Measurements from ENCODE around the gene RTBDN. TPM values are rescaled to one million over a fixed set of nuclear protein-coding genes. Genes with fewer than 3 reads are reported as not detected.

RTBDN gene
- total RNA-seq, 6 experiments from 2014 or later, result not detected

DNA sequence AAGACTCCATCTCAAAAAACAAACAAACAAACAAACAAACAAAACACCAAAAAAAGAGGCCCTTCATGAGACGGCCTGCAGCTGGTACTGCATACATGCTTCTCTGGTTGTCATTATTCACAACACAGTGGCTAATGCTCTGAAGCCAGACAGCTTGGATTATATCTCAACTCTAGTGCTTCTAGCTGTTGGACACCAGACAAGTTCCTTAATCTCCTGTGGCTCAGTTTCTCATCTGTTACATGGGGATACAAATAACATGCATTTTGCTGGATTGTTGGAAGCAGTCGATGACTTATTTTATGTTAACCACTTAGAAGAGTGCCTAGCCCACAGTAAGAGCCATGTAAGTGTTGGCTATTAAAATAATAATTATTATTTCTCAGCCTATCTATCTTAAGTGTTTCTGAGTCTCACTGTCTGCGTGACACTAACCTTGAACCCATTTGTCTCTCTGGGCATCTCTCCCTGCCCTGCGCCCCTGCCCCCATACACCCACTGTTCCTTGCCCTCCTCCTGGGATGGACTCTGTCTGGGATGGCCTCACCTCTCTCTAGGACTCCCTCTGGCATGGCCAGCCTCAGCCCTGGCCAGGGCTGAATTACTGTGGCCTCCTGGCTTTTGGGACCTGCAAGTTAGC lies 46.2 kb downstream of the RTBDN start:
- Histone ChIP-seq H3K4me1 (peaks cover 3 to 34% (median 17%) of the 10 kb centered on the region in 4 donors), H3K27me3 (no peaks in the 10 kb centered on the region), H3K36me3 (no peaks in the 10 kb centered on the region), H3K27ac (peak overlapping the region; percentile 96 to 100 (median 99)), H3K9me3 (no peaks in the 10 kb centered on the region), H3K4me3 (peak overlapping the region; percentile 48 to 90 (median 81))
- DNase-seq (peak in 1 of 3 donors; percentile 84), ATAC-seq (no peak)
- 38% methylated on average over 3 of the region's 4 CpGs for WGBS (ENCODE audit: insufficient coverage, low coverage, low lambda C conversion rate, missing lambda C conversion rate)
- TF ChIP-seq POLR2A (IDR thresholded peaks at IDR 0.05), result no peak
- TF ChIP-seq, protein P1, sequence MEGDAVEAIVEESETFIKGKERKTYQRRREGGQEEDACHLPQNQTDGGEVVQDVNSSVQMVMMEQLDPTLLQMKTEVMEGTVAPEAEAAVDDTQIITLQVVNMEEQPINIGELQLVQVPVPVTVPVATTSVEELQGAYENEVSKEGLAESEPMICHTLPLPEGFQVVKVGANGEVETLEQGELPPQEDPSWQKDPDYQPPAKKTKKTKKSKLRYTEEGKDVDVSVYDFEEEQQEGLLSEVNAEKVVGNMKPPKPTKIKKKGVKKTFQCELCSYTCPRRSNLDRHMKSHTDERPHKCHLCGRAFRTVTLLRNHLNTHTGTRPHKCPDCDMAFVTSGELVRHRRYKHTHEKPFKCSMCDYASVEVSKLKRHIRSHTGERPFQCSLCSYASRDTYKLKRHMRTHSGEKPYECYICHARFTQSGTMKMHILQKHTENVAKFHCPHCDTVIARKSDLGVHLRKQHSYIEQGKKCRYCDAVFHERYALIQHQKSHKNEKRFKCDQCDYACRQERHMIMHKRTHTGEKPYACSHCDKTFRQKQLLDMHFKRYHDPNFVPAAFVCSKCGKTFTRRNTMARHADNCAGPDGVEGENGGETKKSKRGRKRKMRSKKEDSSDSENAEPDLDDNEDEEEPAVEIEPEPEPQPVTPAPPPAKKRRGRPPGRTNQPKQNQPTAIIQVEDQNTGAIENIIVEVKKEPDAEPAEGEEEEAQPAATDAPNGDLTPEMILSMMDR (IDR thresholded peaks at IDR 0.05), result no peak
- intact Hi-C loops (cut with DNase I), result no loop called here

DNA sequence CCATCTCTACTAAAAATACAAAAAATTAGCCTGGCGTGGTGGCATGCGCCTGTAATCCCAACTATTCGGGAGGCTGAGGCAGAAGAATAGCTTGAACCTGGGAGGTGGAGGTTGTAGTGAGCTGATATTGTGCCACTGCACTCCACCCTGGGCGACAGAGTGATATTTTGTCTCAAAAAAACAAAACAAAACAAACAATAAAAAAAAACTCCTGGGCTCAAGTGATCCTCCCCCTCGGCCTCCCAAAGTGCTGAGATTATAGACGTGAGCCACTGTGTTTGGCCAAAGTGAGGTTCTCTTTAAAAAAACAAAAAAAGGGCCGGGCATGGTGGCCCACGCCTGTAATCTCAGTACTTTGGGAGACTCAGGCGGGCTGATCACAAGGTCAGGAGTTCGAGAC lies 46.9 kb downstream of the RTBDN start:
- intact Hi-C loops (cut with DNase I), result no loop called here
- Histone ChIP-seq H3K4me1 (peaks cover 3 to 39% (median 20%) of the 10 kb centered on the region in 4 donors), H3K9me3 (no peaks in the 10 kb centered on the region), H3K4me3 (no peak overlapping the region), H3K27ac (peak overlapping the region; percentile 96 to 100 (median 99)), H3K27me3 (no peaks in the 10 kb centered on the region), H3K36me3 (no peaks in the 10 kb centered on the region)
- WGBS (ENCODE audit: insufficient coverage, low coverage, low lambda C conversion rate, missing lambda C conversion rate), result 83% methylated on average over 7 of the region's 10 CpGs
- TF ChIP-seq POLR2A (IDR thresholded peaks at IDR 0.05), result no peak
- TF ChIP-seq, protein P1 (IDR thresholded peaks at IDR 0.05), result no peak
- DNase-seq (no peak), ATAC-seq (no peak)

DNA sequence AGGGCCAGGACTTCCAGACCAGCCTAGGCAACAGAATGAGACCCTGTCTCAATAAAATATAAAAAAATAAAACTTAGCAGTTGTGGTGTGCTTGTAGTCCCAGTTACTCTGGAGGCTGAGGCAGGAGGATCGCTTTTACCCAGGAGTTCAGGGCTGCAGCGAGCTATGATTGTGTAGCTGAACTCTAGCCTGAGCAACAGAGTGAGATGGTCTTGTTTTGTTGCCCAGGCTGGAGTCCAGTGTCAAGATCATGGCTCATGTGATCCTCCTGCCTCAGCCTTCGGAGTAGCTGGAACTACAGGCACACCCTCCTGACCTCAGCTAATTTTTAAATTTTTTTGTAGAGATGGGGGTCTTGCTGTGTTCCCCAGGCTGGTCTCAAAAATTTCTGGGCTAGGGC lies 47.4 kb downstream of the RTBDN start:
- Histone ChIP-seq H3K4me1 (peaks cover 3 to 41% (median 20%) of the 10 kb centered on the region in 4 donors), H3K9me3 (no peaks in the 10 kb centered on the region), H3K27me3 (no peaks in the 10 kb centered on the region), H3K36me3 (no peaks in the 10 kb centered on the region), H3K27ac (peak overlapping the region; percentile 53 to 100 (median 96)), H3K4me3 (no peak overlapping the region)
- TF ChIP-seq, protein P1 (IDR thresholded peaks at IDR 0.05), result no peak
- no peak for TF ChIP-seq POLR2A (IDR thresholded peaks at IDR 0.05)
- 57% methylated on average over 3 of the region's 3 CpGs for WGBS (ENCODE audit: insufficient coverage, low coverage, low lambda C conversion rate, missing lambda C conversion rate)
- peak in 2 of 3 donors; percentile 39 to 49 for DNase-seq
- intact Hi-C loops (cut with DNase I), result no loop called here
- no peak for ATAC-seq

DNA sequence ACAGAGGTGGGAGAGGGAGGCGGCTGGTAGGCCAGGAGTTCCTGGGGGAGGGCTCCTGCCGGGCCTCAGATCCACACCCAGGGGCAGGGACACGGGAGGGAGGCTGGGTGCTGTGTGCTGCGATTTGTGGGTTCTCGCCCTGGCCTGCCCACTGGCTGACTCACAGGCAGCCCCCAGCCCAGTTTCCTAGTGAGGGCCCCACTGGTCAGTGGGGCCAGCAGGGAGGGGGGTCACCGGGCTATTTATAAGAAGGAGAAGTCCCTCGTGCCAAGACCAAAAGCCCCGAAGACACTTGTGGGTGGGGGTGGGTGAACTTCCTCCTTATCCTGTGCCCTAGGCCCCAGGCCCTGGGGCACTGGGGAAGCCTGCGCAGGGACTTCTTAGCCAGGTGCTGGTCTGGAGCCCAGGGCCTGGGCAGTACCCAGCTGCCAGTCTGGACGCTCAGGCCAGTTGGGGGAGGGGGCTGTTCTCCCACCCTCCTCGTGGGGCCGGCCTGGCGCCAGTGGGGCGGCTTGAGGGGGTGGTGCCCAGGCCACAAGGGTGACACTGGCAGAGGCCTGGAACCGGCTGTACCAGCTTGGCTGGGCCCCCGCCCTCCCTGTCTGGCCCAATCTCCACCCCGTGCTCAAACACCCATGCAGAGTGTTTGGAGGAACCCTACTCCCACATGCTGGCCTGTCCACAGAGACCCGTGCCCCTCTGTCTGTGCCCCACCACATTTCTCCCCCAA lies 48.1 kb downstream of the RTBDN start:
- intact Hi-C loops (cut with DNase I), result no loop called here
- no peaks in the 10 kb centered on the region for H3K9me3 ChIP-seq
- no peak overlapping the region for H3K4me3 ChIP-seq
- peak overlapping the region; percentile 53 to 100 (median 96) for H3K27ac ChIP-seq
- H3K27me3 ChIP-seq, result no peaks in the 10 kb centered on the region
- TF ChIP-seq, protein P1 (IDR thresholded peaks at IDR 0.05), result no peak
- peak; percentile 25 for TF ChIP-seq POLR2A (IDR thresholded peaks at IDR 0.05)
- ATAC-seq (no peak), DNase-seq (peak; percentile 67 to 74 (median 71))
- WGBS (ENCODE audit: insufficient coverage, low coverage, low lambda C conversion rate, missing lambda C conversion rate), result 35% methylated on average over 5 of the region's 18 CpGs
- H3K4me1 ChIP-seq, result peaks cover 1 to 44% (median 20%) of the 10 kb centered on the region in 4 donors
- no peaks in the 10 kb centered on the region for H3K36me3 ChIP-seq
